Aorta (tissue), 5 donors: ENCODE data around the gene TMEM109. TPM values are rescaled to one million over a fixed set of nuclear protein-coding genes. Genes with fewer than 3 reads are reported as not detected.

Experiments used
- ATAC-seq: fragments of 200-7000 bp; cut with Tn5 transposase; one replicate; pipeline ENCODE4 v1.9.1; 2022; ENCODE audit warnings: moderate library complexity; ENCODE audit not compliant: low FRiP score
- DNase-seq, 2 donors: peaks; one replicate each; pipeline ENCODE4 v3.0.0-alpha.2; 2020
- H3K27ac ChIP-seq, 2 donors: one replicate each; pipeline ENCODE4 v1.5.1; 2013; ENCODE audit warnings: low read length in 2 of 2, mild to moderate bottlenecking in 2 of 2, moderate library complexity in 2 of 2, control low read depth in 1 of 2, inconsistent platforms in 1 of 2, low read depth in 1 of 2
- H3K27me3 ChIP-seq, 2 donors: one replicate each; pipeline ENCODE4 v1.6.1; 2013; ENCODE audit warnings: control low read depth in 1 of 2, low read length in 1 of 2, mild to moderate bottlenecking in 1 of 2, moderate library complexity in 1 of 2; ENCODE audit not compliant: insufficient read depth in 2 of 2, control insufficient read depth in 1 of 2
- H3K36me3 ChIP-seq, 2 donors: one replicate each; pipeline ENCODE4 v1.6.1; 2013; ENCODE audit warnings: control low read depth in 1 of 2, low read length in 1 of 2, mild to moderate bottlenecking in 1 of 2; ENCODE audit not compliant: insufficient read depth in 2 of 2, control insufficient read depth in 1 of 2
- H3K4me1 ChIP-seq, 2 donors: one replicate each; pipeline ENCODE4 v1.6.1; 2013; ENCODE audit warnings: low read length in 2 of 2, control low read depth in 1 of 2, mild to moderate bottlenecking in 1 of 2, moderate library complexity in 1 of 2; ENCODE audit not compliant: insufficient read depth in 2 of 2, control insufficient read depth in 1 of 2
- H3K4me3 ChIP-seq, 2 donors: one replicate each; pipeline ENCODE4 v1.5.1; 2013; ENCODE audit warnings: low read length in 2 of 2, control low read depth in 1 of 2, mild to moderate bottlenecking in 1 of 2
- H3K9me3 ChIP-seq: one replicate; pipeline ENCODE4 v1.6.1; 2013; ENCODE audit warnings: mild to moderate bottlenecking, low read length; ENCODE audit not compliant: control insufficient read depth
- WGBS, 2 donors: extraction: QIAGEN DNeasy Blood & Tissue Kit; methylation state at CpG; one replicate each; pipeline ENCODE4 v1.1.7; 2013; 5-methylcytosine and 5-hydroxymethylcytosine counted together
- intact Hi-C, 2 donors: fragments of 100-400 bp; cut with DNase I; formaldehyde crosslinking; loops; one replicate each; pipeline versions ENCODE4 v1.14.2 to v1.15.0; 2022
- polyA plus RNA-seq, 2 donors: library from polyadenylated mRNA; stranded (reverse); fragments of 200-250 nt; gene quantifications; one replicate each; pipeline ENCODE4 v1.2.3, GENCODE V29; 2013
- total RNA-seq, 2 donors: library from RNA; stranded (reverse); fragmentation: NEBNext Ultra II Directional; extraction: Animal tissue kit (Norgen Biotek cat#: 25700); gene quantifications; one replicate each; pipeline ENCODE4 v1.2.1, GENCODE V29; 2021
- donor health status: healthy with polysubstance abuse.
- donor health status: Bipolar disorder and iron deficiency.
- donor health status: DM: no; HTN: no; CAD: no.
- donor health status: DM: no; HTN: no; CAD: no.
- donor health status: DM: yes; HTN: yes; CAD: no.

The TMEM109 gene
- total and polyA plus RNA-seq, 4 donors = 82.4 to 148 (median 116) TPM

- ATAC-seq = no peak
- no peak for DNase-seq
- 80 to 85% methylated on average over 6 of the region's 6 CpGs for WGBS, 2 donors
- Histone ChIP-seq H3K27me3 (no peaks in the 10 kb centered on the region), H3K27ac (no peak overlapping the region), H3K4me1 (no peaks in the 10 kb centered on the region), H3K36me3 (peaks cover 0 to 12% of the 10 kb centered on the region in 2 donors), H3K4me3 (no peak overlapping the region), H3K9me3 (no peaks in the 10 kb centered on the region)
- intact Hi-C loops = no loop called here
These were observed 11.9 kb downstream of the TMEM109 start for GRCh38 chr11:60925868-60926267.

- intact Hi-C loops = no loop called here
- DNase-seq (no peak), ATAC-seq (no peak)
- Histone ChIP-seq H3K36me3 (peaks cover 0 to 9% of the 10 kb centered on the region in 2 donors), H3K4me3 (no peak overlapping the region), H3K4me1 (no peaks in the 10 kb centered on the region), H3K9me3 (no peaks in the 10 kb centered on the region), H3K27me3 (no peaks in the 10 kb centered on the region), H3K27ac (no peak overlapping the region)
- WGBS, 2 donors = 94 to 95% methylated on average over 8 of the region's 8 CpGs
These were observed 12.5 kb downstream of the TMEM109 start for GRCh38 chr11:60926500-60926899.

- H3K9me3 ChIP-seq = no peaks in the 10 kb centered on the region
- H3K4me3 ChIP-seq = no peak overlapping the region
- H3K27ac ChIP-seq = no peak overlapping the region
- H3K27me3 ChIP-seq = no peaks in the 10 kb centered on the region
- peaks cover 0 to 5% of the 10 kb centered on the region in 2 donors for H3K36me3 ChIP-seq
- intact Hi-C loops = no loop called here
- DNase-seq (no peak), ATAC-seq (no peak)
- H3K4me1 ChIP-seq = no peaks in the 10 kb centered on the region
- WGBS, 2 donors = 90 to 92% methylated on average over 8 of the region's 8 CpGs
These were observed 13.2 kb downstream of the TMEM109 start for GRCh38 chr11:60927061-60927592.

GRCh38 chr11:60927600-60927999 is 13.6 kb downstream of the TMEM109 start:
- ATAC-seq = no peak
- Histone ChIP-seq H3K36me3 (peaks cover 0 to 4% of the 10 kb centered on the region in 2 donors), H3K27me3 (no peaks in the 10 kb centered on the region), H3K27ac (no peak overlapping the region), H3K4me3 (no peak overlapping the region), H3K4me1 (no peaks in the 10 kb centered on the region), H3K9me3 (no peaks in the 10 kb centered on the region)
- intact Hi-C loops = no loop called here
- WGBS, 2 donors = 85% methylated on average over 16 of the region's 16 CpGs
- DNase-seq = no peak

GRCh38 chr11:60928563-60929001 is 14.6 kb downstream of the TMEM109 start:
- H3K36me3 ChIP-seq = no peaks in the 10 kb centered on the region
- WGBS, 2 donors = 92% methylated on average over 20 of the region's 20 CpGs
- ATAC-seq (no peak), DNase-seq (no peak)
- H3K27ac ChIP-seq = no peak overlapping the region
- H3K27me3 ChIP-seq = no peaks in the 10 kb centered on the region
- H3K9me3 ChIP-seq = no peaks in the 10 kb centered on the region
- intact Hi-C loops = no loop called here
- no peak overlapping the region for H3K4me3 ChIP-seq
- H3K4me1 ChIP-seq = no peaks in the 10 kb centered on the region

GRCh38 chr11:60929764-60930163 is 15.8 kb downstream of the TMEM109 start:
- no peak for DNase-seq

GRCh38 chr11:60930394-60930793 is 16.4 kb downstream of the TMEM109 start:
- Histone ChIP-seq H3K36me3 (no peaks in the 10 kb centered on the region), H3K27ac (no peak overlapping the region), H3K4me3 (no peak overlapping the region), H3K27me3 (no peaks in the 10 kb centered on the region), H3K4me1 (no peaks in the 10 kb centered on the region), H3K9me3 (no peaks in the 10 kb centered on the region)
- intact Hi-C loops = no loop called here
- ATAC-seq (no peak), DNase-seq (no peak)
- WGBS, 2 donors = 93 to 94% methylated on average over 4 of the region's 4 CpGs

More at GRCh38 chr11:60929764-60930163, 15.8 kb downstream of the TMEM109 start:
- H3K36me3 ChIP-seq = no peaks in the 10 kb centered on the region
- WGBS, 2 donors = 83 to 85% methylated on average over 4 of the region's 4 CpGs
- H3K27ac ChIP-seq = no peak overlapping the region
- ATAC-seq = no peak
- no peaks in the 10 kb centered on the region for H3K9me3 ChIP-seq
- no peaks in the 10 kb centered on the region for H3K27me3 ChIP-seq
- no peak overlapping the region for H3K4me3 ChIP-seq
- no peaks in the 10 kb centered on the region for H3K4me1 ChIP-seq
- intact Hi-C loops = no loop called here

GRCh38 chr11:60931917-60932316 is 18.0 kb downstream of the TMEM109 start:
- intact Hi-C loops = no loop called here

GRCh38 chr11:60932605-60933356 is 18.8 kb downstream of the TMEM109 start:
- Histone ChIP-seq H3K36me3 (no peaks in the 10 kb centered on the region), H3K27ac (no peak overlapping the region), H3K4me3 (no peak overlapping the region), H3K4me1 (no peaks in the 10 kb centered on the region), H3K27me3 (no peaks in the 10 kb centered on the region), H3K9me3 (no peaks in the 10 kb centered on the region)
- ATAC-seq (no peak), DNase-seq (no peak)
- WGBS, 2 donors = 78% methylated on average over 5 of the region's 5 CpGs
- intact Hi-C loops = no loop called here

More at GRCh38 chr11:60931917-60932316, 18.0 kb downstream of the TMEM109 start:
- Histone ChIP-seq H3K4me1 (no peaks in the 10 kb centered on the region), H3K4me3 (no peak overlapping the region), H3K27ac (no peak overlapping the region), H3K27me3 (no peaks in the 10 kb centered on the region), H3K36me3 (no peaks in the 10 kb centered on the region), H3K9me3 (no peaks in the 10 kb centered on the region)
- no peak for ATAC-seq
- no peak for DNase-seq
- 88 to 89% methylated on average over 9 of the region's 9 CpGs for WGBS, 2 donors
